Caki2 (cell line): ENCODE results near the gene TNFRSF6B. TPM values are rescaled to one million over a fixed set of nuclear protein-coding genes. Genes with fewer than 3 reads are reported as not detected.
"Not testable (repeated sequence)": the region's sequence is repeated elsewhere in the genome, so short reads cannot be mapped to it uniquely, and the experiment has no call there.

ENCODE experiments used
- DNase-seq: peaks from one replicate; pipeline ENCODE4 v3.0.0-alpha.2; 2015; ENCODE audit warnings: low read depth
- in situ Hi-C: cut with HindIII; loops from 2 replicates; pipeline ENCODE4 v1.10.0; 2016; ENCODE audit warnings: low sequenced_read_pairs, low pct_unique_long_range_greater_than_20kb, mixed read lengths
- total RNA-seq: library from RNA; depleted of rRNA; stranded (reverse); fragments of >200 nt; shearing (Covaris generic); gene quantifications from 2 replicates; pipeline ENCODE4 v1.2.3, GENCODE V29; 2014; ENCODE audit warnings: low replicate concordance; rRNA removed

The TNFRSF6B gene, protein sequence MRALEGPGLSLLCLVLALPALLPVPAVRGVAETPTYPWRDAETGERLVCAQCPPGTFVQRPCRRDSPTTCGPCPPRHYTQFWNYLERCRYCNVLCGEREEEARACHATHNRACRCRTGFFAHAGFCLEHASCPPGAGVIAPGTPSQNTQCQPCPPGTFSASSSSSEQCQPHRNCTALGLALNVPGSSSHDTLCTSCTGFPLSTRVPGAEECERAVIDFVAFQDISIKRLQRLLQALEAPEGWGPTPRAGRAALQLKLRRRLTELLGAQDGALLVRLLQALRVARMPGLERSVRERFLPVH
- total RNA-seq, result 1.5 TPM in 1 of 2 replicates, not detected in the other

- DNase-seq, result no peak
- in situ Hi-C loops, result no loop called here
Observed at GRCh38 chr20:63696628-63697356, at the start of gene TNFRSF6B. Gene TNFRSF6B, plus strand, starts transcription at chr20:63696652. Its CDS starts 116 bp downstream, at chr20:63696768.

DNA sequence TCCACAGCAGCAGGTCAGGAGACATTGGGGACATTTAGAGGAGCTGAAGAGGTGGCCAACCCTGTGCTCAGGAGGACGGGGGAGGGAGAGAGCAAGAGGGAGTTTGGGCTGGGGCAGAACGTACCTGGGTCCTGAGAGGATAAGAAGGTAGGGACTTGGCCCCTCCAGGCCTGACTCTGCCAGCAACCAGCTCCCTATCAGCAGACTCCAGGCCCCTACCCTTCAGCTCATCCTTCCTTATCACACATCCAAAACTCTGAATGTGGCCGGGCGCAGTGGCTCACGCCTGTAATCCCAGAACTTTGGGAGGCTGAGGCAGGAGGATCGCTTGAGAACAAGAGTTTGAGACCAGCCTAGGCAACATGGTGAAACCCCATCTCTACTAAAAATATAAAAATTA, 48.3 kb upstream of the TNFRSF6B start:
- in situ Hi-C loops, result no loop called here
- no peak for DNase-seq

DNA sequence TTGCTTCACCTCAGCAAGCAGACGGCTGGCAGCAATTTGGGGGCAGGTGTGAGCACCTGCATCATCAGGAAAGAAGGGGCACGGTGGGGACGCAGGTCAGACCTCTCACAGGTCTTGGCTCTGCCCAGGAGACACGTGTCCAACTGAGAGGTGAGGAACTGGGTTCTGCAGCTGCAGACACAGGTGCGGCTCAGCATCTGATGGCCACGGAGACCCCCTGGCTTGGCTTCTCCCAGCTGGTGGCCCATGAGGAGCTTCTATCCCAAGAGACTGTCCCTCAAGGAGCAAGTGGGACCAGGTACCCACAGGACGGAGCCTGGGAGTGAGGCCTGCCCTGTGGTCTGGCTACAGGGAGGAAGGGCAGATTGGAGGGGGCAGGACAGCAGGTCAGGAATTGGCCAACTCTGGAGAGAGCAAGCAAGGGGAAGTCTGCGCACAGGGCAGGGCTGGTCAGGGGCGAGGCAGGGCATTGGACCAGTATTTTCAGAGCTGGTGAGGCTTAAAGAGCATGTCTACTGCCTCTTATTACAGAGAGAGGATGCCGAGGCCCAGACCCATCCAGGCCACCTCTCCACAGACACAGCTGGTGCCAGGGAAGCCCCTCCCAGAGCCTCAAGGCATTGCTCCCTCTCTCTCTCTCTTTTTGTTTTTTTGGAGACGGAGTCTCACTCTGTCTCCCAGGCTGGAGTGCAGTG, 47.4 kb upstream of the TNFRSF6B start:
- in situ Hi-C loops, result no loop called here
- DNase-seq, result no peak

GRCh38 chr20:63650486-63650885, 46.0 kb upstream of the TNFRSF6B start:
- in situ Hi-C loops, DNase-seq: not testable (repeated sequence)

GRCh38 chr20:63651942-63652191, 44.6 kb upstream of the TNFRSF6B start:
- in situ Hi-C loops, result no loop called here

DNA sequence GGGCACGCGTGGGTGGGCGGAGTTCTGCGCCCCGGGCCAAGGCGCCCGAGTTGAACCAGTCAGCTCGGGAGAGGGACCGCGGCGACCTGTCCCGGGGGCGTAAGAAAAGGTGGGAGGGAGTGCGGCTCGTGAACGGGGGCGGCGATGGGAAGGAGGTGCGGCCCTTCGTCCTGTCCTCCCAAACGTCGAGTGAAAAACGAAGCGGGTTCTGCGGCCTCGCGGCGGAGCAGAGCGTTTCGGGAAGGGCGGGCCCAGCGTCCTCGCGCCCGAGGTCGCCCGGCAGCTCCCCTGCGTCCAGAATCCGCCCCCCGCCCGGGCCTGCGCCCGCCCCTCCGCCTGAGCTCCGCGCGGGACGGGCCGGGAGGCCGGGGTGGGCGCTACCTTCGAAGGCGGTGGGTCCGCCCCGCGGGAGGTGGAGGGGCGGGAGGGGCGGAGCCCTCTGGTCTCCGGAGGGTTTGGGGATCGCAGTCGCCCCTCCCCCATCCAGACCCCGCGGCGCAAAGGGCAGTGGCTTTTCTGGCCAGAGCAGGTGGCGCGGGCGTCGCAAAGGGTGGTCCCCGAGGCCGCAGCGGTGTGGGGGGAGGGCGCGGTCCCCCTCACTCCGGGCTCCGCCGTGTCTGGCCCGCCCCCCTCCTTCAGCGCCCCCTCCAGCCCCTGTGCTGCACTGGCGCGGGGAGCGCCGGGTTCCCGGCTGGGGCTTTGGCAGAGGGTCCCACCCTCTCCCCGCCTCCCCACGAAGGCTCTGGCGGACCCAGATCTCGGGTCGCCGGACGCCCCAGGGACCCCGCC, 44.1 kb upstream of the TNFRSF6B start:
- in situ Hi-C loops, result no loop called here

More at GRCh38 chr20:63651942-63652191, 44.6 kb upstream of the TNFRSF6B start:
- no peak for DNase-seq

DNA sequence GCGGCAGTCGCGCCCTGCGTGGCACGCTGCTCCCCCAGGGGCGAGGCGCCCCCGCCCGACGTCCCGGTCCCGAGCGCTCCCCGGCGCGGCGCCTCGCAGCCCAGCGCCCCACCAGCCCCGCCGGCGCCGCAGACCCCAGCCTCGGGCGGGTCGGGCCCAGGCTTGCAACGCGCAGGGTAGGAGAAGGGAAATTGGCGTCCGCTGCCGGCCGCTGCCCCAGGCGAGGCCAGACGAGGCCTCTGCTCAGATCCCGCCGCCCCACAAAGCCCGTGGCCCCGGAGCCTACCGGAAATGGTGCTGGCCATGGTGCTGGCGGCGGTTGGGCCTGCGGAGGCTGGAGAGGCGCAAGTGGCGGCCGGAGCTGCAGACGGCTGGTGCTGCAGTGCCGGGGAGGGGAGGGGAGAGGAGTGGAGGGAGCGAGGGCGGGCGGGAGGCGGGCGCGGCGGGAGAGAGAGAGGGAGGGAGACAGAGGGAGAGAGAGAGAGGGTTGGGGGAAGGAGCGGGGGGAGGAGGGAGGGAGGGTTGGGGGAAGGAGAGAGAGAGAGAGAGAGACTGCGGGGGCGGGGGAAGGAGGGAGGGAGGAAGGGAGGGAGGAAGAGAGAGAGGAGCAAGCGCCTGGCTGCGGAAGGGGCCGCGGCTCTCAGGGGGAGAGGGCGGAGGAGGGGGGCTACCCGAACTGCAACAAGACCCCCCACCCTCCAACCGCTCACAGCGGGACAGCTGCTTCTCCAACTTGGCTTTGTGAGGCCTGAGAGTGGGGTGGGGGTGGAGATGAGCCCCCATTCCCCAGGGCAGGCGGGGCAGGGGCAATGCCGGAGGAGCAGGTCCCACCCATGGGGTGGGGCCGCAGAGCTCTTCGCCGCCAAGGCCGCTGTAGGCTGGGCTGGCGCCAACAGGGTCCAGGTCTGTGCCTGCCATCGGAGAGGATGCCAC, 43.1 kb upstream of the TNFRSF6B start, which contains the start of gene STMN3:
TSS of gene STMN3 (minus strand) at position 384 of the 933 bp plus-strand sequence. CDS start at position 305, 79 bp downstream.
- in situ Hi-C loops, result no loop called here
- peak; percentile 93 for DNase-seq

More for the DNA sequence above, 44.1 kb upstream of the TNFRSF6B start:
- no peak for DNase-seq

- no peak for DNase-seq
- in situ Hi-C loops, result no loop called here
Observed at GRCh38 chr20:63653974-63654668, 42.3 kb upstream of the TNFRSF6B start.

GRCh38 chr20:63655249-63655648, 41.2 kb upstream of the TNFRSF6B start:
- DNase-seq, result no peak
- in situ Hi-C loops, result no loop called here

- DNase-seq, result no peak
- in situ Hi-C loops, result no loop called here
Observed at GRCh38 chr20:63656451-63656850, 40.0 kb upstream of the TNFRSF6B start.

- DNase-seq, result no peak
- in situ Hi-C loops, result no loop called here
Observed at GRCh38 chr20:63657260-63657936, 39.1 kb upstream of the TNFRSF6B start.

- in situ Hi-C loops, result no loop called here
Observed at GRCh38 chr20:63657937-63658748, 38.3 kb upstream of the TNFRSF6B start, which contains the start of gene RTEL1. Gene RTEL1, plus strand, starts transcription at chr20:63658312. Its CDS starts 1,091 bp downstream, at chr20:63659403.

DNA sequence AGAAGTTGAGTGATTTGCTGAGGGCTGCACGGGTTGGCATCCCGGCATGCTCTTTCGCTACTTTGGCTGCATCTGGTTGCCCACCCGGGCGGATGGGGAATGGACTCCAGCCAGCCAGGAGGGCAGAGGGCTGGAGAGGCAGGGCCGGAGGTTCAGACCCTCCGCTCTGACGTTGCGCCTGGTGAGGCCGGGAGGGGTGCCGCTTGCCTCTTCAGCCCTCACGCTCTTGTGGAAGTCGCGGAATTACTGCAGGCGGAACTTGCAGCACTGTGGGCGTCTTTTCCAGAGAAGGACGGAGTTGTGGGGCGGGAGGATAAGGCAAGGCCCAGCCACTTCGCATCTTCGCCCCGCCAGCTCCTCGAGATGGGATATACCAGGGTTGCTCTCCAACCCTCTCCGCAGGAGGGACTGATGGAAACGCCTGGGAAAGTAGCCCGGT, 37.7 kb upstream of the TNFRSF6B start:
- DNase-seq, result no peak
- in situ Hi-C loops, result no loop called here

More at GRCh38 chr20:63657937-63658748, 38.3 kb upstream of the TNFRSF6B start, which contains the start of gene RTEL1:
- DNase-seq, result peak; percentile 93

GRCh38 chr20:63659370-63659769, 37.1 kb upstream of the TNFRSF6B start:
- in situ Hi-C loops, result no loop called here
- DNase-seq, result no peak

- DNase-seq, in situ Hi-C loops: not testable (repeated sequence)
Observed at GRCh38 chr20:63660174-63660573, 36.3 kb upstream of the TNFRSF6B start.
